Panc1 (cell line): Measurements from ENCODE around the gene HSH2D. TPM values are rescaled to one million over a fixed set of nuclear protein-coding genes. Genes with fewer than 3 reads are reported as not detected.

ENCODE experiments used
- ATAC-seq: fragments of 200-7000 bp; cut with Tn5 transposase; 2 replicates; pipeline ENCODE4 v1.9.1; 2020; ENCODE audit warnings: mild to moderate bottlenecking, moderate library complexity
- BruUV-seq: library from RNA; stranded (reverse); fragments of 400-500 nt; replicated peaks from 2 replicates; lab custom pipeline; 2021; lab: Mats Ljungman, UMichigan
- CTCF ChIA-PET: fragments of 300-600 bp; sonication (Branson Sonifier 250); formaldehyde crosslinking; loops from one replicate; lab custom pipeline; 2022; ENCODE audit warnings: antibody characterized with exemption; lab: Charles Lee
- POLR2A ChIA-PET: fragments of 300-600 bp; sonication (Branson Sonifier 250); formaldehyde crosslinking; loops from one replicate; lab custom pipeline; 2022; ENCODE audit warnings: antibody characterized with exemption; lab: Charles Lee
- DNase-seq: peaks from one replicate; pipeline ENCODE4 v3.0.0-alpha.2; 2010; ENCODE audit warnings: low read depth, low spot score
- H3K27ac ChIP-seq: 2 replicates; pipeline ENCODE4 v1.5.1; 2011; ENCODE audit warnings: mild to moderate bottlenecking, low read length, inconsistent platforms
- H3K27me3 ChIP-seq: fragments of 200-500 bp; sonication (Bioruptor generic); 2 replicates; pipeline ENCODE4 v1.6.0; 2014; ENCODE audit warnings: low read length, inconsistent platforms; ENCODE audit not compliant: control insufficient read depth, insufficient read depth
- H3K36me3 ChIP-seq: fragments of 200-500 bp; sonication (Bioruptor generic); 2 replicates; pipeline ENCODE4 v1.5.1; 2014; ENCODE audit warnings: inconsistent platforms, mild to moderate bottlenecking, low read length, moderate library complexity; ENCODE audit not compliant: control insufficient read depth, insufficient read depth
- H3K4me1 ChIP-seq: 2 replicates; pipeline ENCODE4 v1.5.1; 2011; ENCODE audit warnings: inconsistent platforms, mild to moderate bottlenecking, low read length, moderate library complexity; ENCODE audit not compliant: control insufficient read depth, insufficient read depth
- H3K4me3 ChIP-seq, 2 experiments: 2 replicates each; pipeline ENCODE4 v1.5.1; 2011 to 2012; ENCODE audit warnings: low read depth in 2 of 2, low read length in 2 of 2, mild to moderate bottlenecking in 2 of 2, inconsistent platforms in 1 of 2, moderate library complexity in 1 of 2
- H3K9me3 ChIP-seq: fragments of 200-500 bp; sonication (Bioruptor generic); 2 replicates; pipeline ENCODE4 v1.5.1; 2014; ENCODE audit warnings: low read depth, mild to moderate bottlenecking, inconsistent platforms, low read length, moderate library complexity; ENCODE audit not compliant: control insufficient read depth, insufficient read depth
- CTCF ChIP-seq: fragments of 450-650 bp; IDR thresholded peaks from 2 replicates; pipeline ENCODE4 v1.5.1; 2017; ENCODE audit warnings: mild to moderate bottlenecking
- POLR2AphosphoS5 ChIP-seq: IDR thresholded peaks from 2 replicates; pipeline ENCODE4 v1.6.1; 2012; ENCODE audit warnings: mild to moderate bottlenecking, low read depth, low read length, moderate library complexity
- REST ChIP-seq, 2 experiments: IDR thresholded peaks; 2 replicates each; pipeline ENCODE4 v1.6.1; 2011 to 2012; ENCODE audit warnings: low read depth in 2 of 2, control low read depth in 1 of 2, low read length in 1 of 2, mild to moderate bottlenecking in 1 of 2, moderate library complexity in 1 of 2; ENCODE audit not compliant: insufficient read depth in 1 of 2
- SIN3A ChIP-seq: IDR thresholded peaks from 2 replicates; pipeline ENCODE4 v1.6.1; 2012; ENCODE audit warnings: low read depth, mild to moderate bottlenecking, low read length, moderate library complexity, borderline replicate concordance; ENCODE audit not compliant: insufficient read depth
- TCF7L2 ChIP-seq: IDR thresholded peaks from 2 replicates; pipeline ENCODE4 v1.6.1; 2011; ENCODE audit warnings: mild to moderate bottlenecking, low read depth, low read length, inconsistent platforms
- in situ Hi-C: cut with HindIII; loops from 2 replicates; pipeline ENCODE4 v1.10.0; 2016; ENCODE audit warnings: low sequenced_read_pairs, low pct_unique_long_range_greater_than_20kb
- intact Hi-C: fragments of 100-400 bp; cut with micrococcal nuclease; formaldehyde crosslinking; loops from one replicate; pipeline ENCODE4 v1.10.0; 2022; ENCODE audit not compliant: unreplicated experiment
- total RNA-seq: library from RNA; stranded (reverse); gene quantifications from one replicate; pipeline ENCODE4 v1.2.1, GENCODE V29; 2021; ENCODE audit not compliant: unreplicated experiment

The HSH2D gene
- total RNA-seq, 1 experiment from 2014 or later, result not detected

- in situ Hi-C loops, result no loop called here
- H3K36me3 ChIP-seq, result peaks cover 5% of the 10 kb centered on the region; the same call in 1 of the 2 replicates
- TF ChIP-seq SIN3A (0 out of 2 replicates have a peak, but pooled peaks have one; percentile 63), CTCF (no peak), REST (IDR thresholded peaks at IDR 0.05; ENCODE audit: insufficient read depth in 1 of 2, low read depth in 2 of 2, low read length in 1 of 2) (no peak), TCF7L2 (no peak), POLR2AphosphoS5 (peak; percentile 78)
- no peaks in the 10 kb centered on the region for H3K9me3 ChIP-seq
- BruUV-seq, result no TSS peak
- CTCF ChIA-PET, result interaction anchor here (0.5 to 0.9 kb wide), 2 partner anchors 122 to 311 kb away, joined by 3 read pairs; partner anchors contain the start of genes C19orf44 and CALR3
- H3K27ac ChIP-seq, result peak within 1 kb of the TSS; percentile 92
- peak; percentile 96 for DNase-seq
- POLR2A ChIA-PET, result interaction anchor here (0.6 to 1.1 kb wide), 2 partner anchors 109 to 159 kb away, joined by 3 to 5 read pairs; partner anchors contain the start of gene TPM4
- H3K4me1 ChIP-seq, result no peaks in the 10 kb centered on the region; the same call in 1 of the 2 replicates
- peak; percentile 94 for ATAC-seq
- no peaks in the 10 kb centered on the region for H3K27me3 ChIP-seq
- intact Hi-C loops, result no loop called here
- peak within 1 kb of the TSS; percentile 73 to 97 for H3K4me3 ChIP-seq
These were observed 41.8 kb downstream of the HSH2D start, which contains the start of gene FAM32A for GRCh38 chr19:16185123-16185767. Gene FAM32A, plus strand, starts transcription at chr19:16185410. Its CDS starts 33 bp downstream, at chr19:16185443.

DNA sequence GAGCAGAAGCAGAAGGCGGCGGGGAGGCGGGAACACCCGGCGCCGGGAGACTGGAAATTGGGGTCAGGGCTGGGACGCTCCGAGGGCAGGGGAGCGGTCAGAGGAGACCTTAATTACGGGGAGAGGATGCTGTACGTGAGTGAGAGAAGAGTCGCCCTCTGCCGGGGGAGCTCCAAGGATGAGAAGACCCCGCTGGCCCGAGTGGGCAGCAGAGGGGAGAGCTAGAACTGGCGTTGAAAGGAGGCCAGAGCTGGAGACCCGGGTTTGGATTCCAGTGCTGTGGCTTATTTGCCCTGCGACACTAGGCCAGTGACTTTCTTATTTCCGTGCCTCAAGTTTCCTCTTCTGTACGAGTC is 42.3 kb downstream of the HSH2D start:
- BruUV-seq, result no TSS peak
- Histone ChIP-seq H3K4me1 (no peaks in the 10 kb centered on the region; the same call in 1 of the 2 replicates), H3K9me3 (no peaks in the 10 kb centered on the region), H3K36me3 (peaks cover 5% of the 10 kb centered on the region; the same call in 1 of the 2 replicates), H3K27me3 (no peaks in the 10 kb centered on the region), H3K4me3 (peak overlapping the region; percentile 73 to 97), H3K27ac (peak overlapping the region; percentile 92)
- POLR2A ChIA-PET, result interaction anchor here (1.1 kb wide), 1 partner anchor 109 kb away, joined by 5 read pairs; the partner anchor contains the start of gene TPM4
- intact Hi-C loops, result no loop called here
- in situ Hi-C loops, result no loop called here
- DNase-seq (no peak), ATAC-seq (peak; percentile 50)
- TF ChIP-seq SIN3A (no peak), TCF7L2 (no peak), REST (IDR thresholded peaks at IDR 0.05; ENCODE audit: insufficient read depth in 1 of 2, low read depth in 2 of 2, low read length in 1 of 2) (no peak), POLR2AphosphoS5 (no peak), CTCF (no peak; the same call in 1 of the 2 replicates)
- CTCF ChIA-PET, result interaction anchor here (0.5 to 0.9 kb wide), 3 partner anchors 121 to 316 kb away, joined by 3 read pairs; partner anchors contain the start of genes C19orf44 and CALR3
